K562 (cell line): ENCODE measurements around the gene PCNX3. TPM values are rescaled to one million over a fixed set of nuclear protein-coding genes. Genes with fewer than 3 reads are reported as not detected.

ENCODE experiments used
- ATF2 ChIP-seq: sonication (generic); formaldehyde crosslinking; IDR thresholded peaks from 2 replicates; pipeline ENCODE4 v1.8.1; 2022; ENCODE audit warnings: missing genetic modification reagents
- ATF3 ChIP-seq, 2 experiments: fragments of 450-650 bp in 1 of 2; sonication (generic) in 1 of 2; formaldehyde crosslinking in 1 of 2; IDR thresholded peaks in 1 of 2; conservative IDR thresholded peaks in 1 of 2; 2 replicates each; pipeline versions ENCODE4 v1.6.1 to v1.8.1; 2016 to 2023; ENCODE audit warnings: mild to moderate bottlenecking in 2 of 2, moderate library complexity in 2 of 2, inconsistent platforms in 1 of 2, missing genetic modification reagents in 1 of 2
- CCNT2 ChIP-seq: IDR thresholded peaks from 2 replicates; pipeline ENCODE4 v1.6.1; 2011; ENCODE audit warnings: borderline replicate concordance, low read depth, mild to moderate bottlenecking, moderate library complexity, mixed read lengths, low read length; ENCODE audit not compliant: insufficient read length; ENCODE audit errors: extremely low read depth
- DACH1 ChIP-seq: fragments of 450-650 bp; IDR thresholded peaks from 2 replicates; pipeline ENCODE4 v1.6.1; 2018; ENCODE audit not compliant: partially characterized antibody
- ESRRA ChIP-seq: fragments of 450-650 bp; IDR thresholded peaks from 2 replicates; pipeline ENCODE4 v1.6.1; 2014; ENCODE audit warnings: low read depth, mild to moderate bottlenecking, moderate library complexity, borderline replicate concordance
- FOXM1 ChIP-seq, 2 experiments: fragments of 450-650 bp in 1 of 2; sonication (generic) in 1 of 2; formaldehyde crosslinking in 1 of 2; IDR thresholded peaks; 2 replicates each; pipeline versions ENCODE4 v1.6.1 to v1.9.0; 2017 to 2022; ENCODE audit warnings: low read depth in 2 of 2, mild to moderate bottlenecking in 2 of 2, missing genetic modification reagents in 1 of 2, moderate library complexity in 1 of 2
- MTA1 ChIP-seq: fragments of 450-650 bp; IDR thresholded peaks from 2 replicates; pipeline ENCODE4 v1.6.1; 2017; ENCODE audit warnings: borderline replicate concordance
- NFIX ChIP-seq: fragments of 250-450 bp; sonication (Bioruptor Pico); IDR thresholded peaks from 2 replicates; pipeline ENCODE4 v1.4.0; 2020; ENCODE audit warnings: low read depth, mild to moderate bottlenecking, moderate library complexity
- PHB ChIP-seq: fragments of 250-450 bp; sonication (Bioruptor Pico); IDR thresholded peaks from 2 replicates; pipeline ENCODE4 v1.5.0; 2021
- RFX1 ChIP-seq: fragments of 450-650 bp; IDR thresholded peaks from 2 replicates; pipeline ENCODE4 v1.6.1; 2016; ENCODE audit warnings: mild to moderate bottlenecking, moderate library complexity
- SP1 ChIP-seq: sonication (generic); formaldehyde crosslinking; IDR thresholded peaks from 2 replicates; pipeline ENCODE4 v1.8.1; 2022; ENCODE audit warnings: mild to moderate bottlenecking, missing genetic modification reagents
- SPI1 ChIP-seq: IDR thresholded peaks from 2 replicates; pipeline ENCODE4 v1.6.1; 2011; ENCODE audit warnings: low read depth, low read length, control low read depth, borderline replicate concordance
- TFAP4 ChIP-seq: sonication (generic); formaldehyde crosslinking; IDR thresholded peaks from 2 replicates; pipeline ENCODE4 v1.8.0; 2022; ENCODE audit warnings: missing genetic modification reagents, mild to moderate bottlenecking, moderate library complexity, borderline replicate concordance
- ZBTB17 ChIP-seq: fragments of 450-650 bp; formaldehyde crosslinking; IDR thresholded peaks from 2 replicates; pipeline ENCODE4 v1.4.0; 2020; ENCODE audit warnings: mild to moderate bottlenecking
- ZEB2 ChIP-seq: fragments of 450-650 bp; IDR thresholded peaks from 2 replicates; pipeline ENCODE4 v1.6.1; 2016
- ZNF24 ChIP-seq: fragments of 450-650 bp; IDR thresholded peaks from 2 replicates; pipeline ENCODE4 v1.6.1; 2016
- ZNF41 ChIP-seq: fragments of 250-450 bp; sonication (Bioruptor Pico); conservative IDR thresholded peaks from 2 replicates; pipeline ENCODE4 v1.4.0; 2020; ENCODE audit warnings: mild to moderate bottlenecking
- ZNF57 ChIP-seq: fragments of 450-650 bp; formaldehyde crosslinking; IDR thresholded peaks from 2 replicates; pipeline ENCODE4 v1.4.0; 2020; ENCODE audit warnings: mild to moderate bottlenecking, moderate library complexity
- ZNF592 ChIP-seq: fragments of 450-650 bp; IDR thresholded peaks from 2 replicates; pipeline ENCODE4 v1.6.1; 2017; ENCODE audit warnings: antibody characterized with exemption, mild to moderate bottlenecking
- ZNF639 ChIP-seq, 2 experiments: fragments of 200-800 bp in 1 of 2; sonication (Bioruptor generic) in 1 of 2; sonication (generic) in 1 of 2; formaldehyde crosslinking in 1 of 2; IDR thresholded peaks in 1 of 2; conservative IDR thresholded peaks in 1 of 2; 2 replicates each; pipeline versions ENCODE4 v1.5.0 to v1.6.1; 2016 to 2020; ENCODE audit warnings: missing compliant biosample characterization in 1 of 2, missing genetic modification characterization in 1 of 2, missing genetic modification reagents in 1 of 2
- polyA plus RNA-seq, 8 experiments: library from polyadenylated mRNA; depleted of rRNA in 4 of 8; stranded (reverse) in 5 of 8; unstranded in 3 of 8; fragments of >200 nt; fragmentation: Nextera tagmentation in 2 of 8; fragmentation: Illumina TruSeq in 1 of 8; extraction: Ambion mirVana in 2 of 8; extraction: Trizol in 1 of 8; gene quantifications; 2 replicates each; pipeline versions ENCODE4 v1.2.1 to v1.2.3, GENCODE V29; 2011 to 2014; ENCODE audit warnings: inconsistent platforms in 1 of 8, missing spikeins in 1 of 8
- total RNA-seq, 7 experiments: library from RNA; depleted of rRNA in 6 of 7; stranded (reverse); fragments of >200 nt in 6 of 7; fragmentation: Illumina TruSeq in 2 of 7; extraction: Trizol in 2 of 7; gene quantifications; 2 replicates each; pipeline versions ENCODE4 v1.2.1 to v1.2.3, GENCODE V29; 2011 to 2021; ENCODE audit warnings: low replicate concordance in 1 of 7

Gene PCNX3
- total and polyA plus RNA-seq, 9 of the 15 experiments (the other 6 are each of a cell fraction or from before 2014, with no cell fraction given), result 0.11 to 47.8 (median 12.8) TPM

GRCh38 chr11:65571420-65571819, 44.2 kb upstream of the PCNX3 start (continued):
- TF ChIP-seq ESRRA (no peak), PHB (CRISPR knock-in tag) (no peak), SP1 (no peak), DACH1 (peak; percentile 18), ZEB2 (no peak), ATF3 (IDR thresholded peaks at IDR 0.05) (no peak), ATF3 (CRISPR knock-in tag; conservative IDR thresholded peaks at IDR 0.05) (no peak), ZNF41 (CRISPR knock-in tag) (no peak), RFX1 (no peak), ATF2 (CRISPR knock-in tag) (no peak), ZNF57 (CRISPR knock-in tag) (no peak), CCNT2 (no peak), ZBTB17 (CRISPR knock-in tag) (no peak), ZNF592 (no peak), NFIX (CRISPR knock-in tag) (no peak), SPI1 (no peak), MTA1 (no peak), ZNF24 (no peak), FOXM1 (IDR thresholded peaks at IDR 0.05; ENCODE audit: low read depth) (no peak), FOXM1 (CRISPR knock-in tag; IDR thresholded peaks at IDR 0.05; ENCODE audit: low read depth) (0 out of 2 replicates have a peak, but pooled peaks have one; percentile 2), TFAP4 (CRISPR knock-in tag) (peak; percentile 40; the same call in 1 of the 2 replicates), ZNF639 (CRISPR knock-in tag; conservative IDR thresholded peaks at IDR 0.05 in 1 of 2, IDR thresholded peaks at IDR 0.05 in 1 of 2) (0 out of 4 replicates have a peak, but pooled peaks of 1 of the 2 experiments have one; percentile 20)
